A673 (cell line): ENCODE data around the gene KLK2. TPM values are rescaled to one million over a fixed set of nuclear protein-coding genes. Genes with fewer than 3 reads are reported as not detected.

ENCODE experiments used
- BruUV-seq: library from RNA; stranded (reverse); fragments of 400-500 nt; replicated peaks from 2 replicates; lab custom pipeline; 2021; lab: Mats Ljungman, UMichigan
- CTCF ChIA-PET: fragments of 300-600 bp; sonication (Branson Sonifier 250); formaldehyde crosslinking; loops from one replicate; lab custom pipeline; 2022; ENCODE audit warnings: antibody characterized with exemption; lab: Charles Lee
- POLR2A ChIA-PET: fragments of 300-600 bp; sonication (Branson Sonifier 250); formaldehyde crosslinking; loops from one replicate; lab custom pipeline; 2022; ENCODE audit warnings: antibody characterized with exemption; ENCODE audit not compliant: low non-redundant PET; lab: Charles Lee
- DNase-seq: peaks from one replicate; pipeline ENCODE4 v3.0.0-alpha.2; 2015; ENCODE audit warnings: low spot score
- H3K27ac ChIP-seq: fragments of 200-600 bp; sonication (generic); 2 replicates; pipeline ENCODE4 v1.5.1; 2016; ENCODE audit warnings: mixed run types, low read depth, mild to moderate bottlenecking, mixed read lengths, antibody characterized with exemption, low read length; ENCODE audit not compliant: poor library complexity, severe bottlenecking
- H3K27me3 ChIP-seq: fragments of 200-600 bp; sonication (generic); replicated peaks from 2 replicates; pipeline ENCODE4 v1.6.1; 2017; ENCODE audit warnings: mixed run types, low read depth, mild to moderate bottlenecking, mixed read lengths, antibody characterized with exemption, low read length; ENCODE audit not compliant: insufficient read depth, poor library complexity
- H3K36me3 ChIP-seq: fragments of 200-600 bp; sonication (generic); 2 replicates; pipeline ENCODE4 v1.6.1; 2016; ENCODE audit warnings: mixed run types, mild to moderate bottlenecking, mixed read lengths, antibody characterized with exemption, low read length; ENCODE audit not compliant: insufficient read depth, poor library complexity, severe bottlenecking
- H3K4me1 ChIP-seq: fragments of 200-600 bp; sonication (generic); 2 replicates; pipeline ENCODE4 v1.6.1; 2017; ENCODE audit warnings: mixed run types, mild to moderate bottlenecking, mixed read lengths, antibody characterized with exemption, low read length; ENCODE audit not compliant: insufficient read depth, poor library complexity, severe bottlenecking
- H3K4me3 ChIP-seq: fragments of 200-600 bp; sonication (generic); 2 replicates; pipeline ENCODE4 v1.5.1; 2016; ENCODE audit warnings: low read depth, mixed run types, mild to moderate bottlenecking, mixed read lengths, low read length; ENCODE audit not compliant: poor library complexity, severe bottlenecking
- H3K9me3 ChIP-seq: fragments of 200-600 bp; sonication (generic); 2 replicates; pipeline ENCODE4 v1.6.1; 2016; ENCODE audit warnings: mixed run types, low read depth, mild to moderate bottlenecking, mixed read lengths, antibody characterized with exemption, low read length; ENCODE audit not compliant: poor library complexity, severe bottlenecking
- EZH2 ChIP-seq: fragments of 200-600 bp; sonication (generic); IDR thresholded peaks from 2 replicates; pipeline ENCODE4 v1.6.1; 2017; ENCODE audit warnings: borderline replicate concordance, low read depth, mild to moderate bottlenecking, mixed read lengths, antibody characterized with exemption, low read length; ENCODE audit not compliant: poor library complexity, severe bottlenecking
- intact Hi-C: fragments of 100-400 bp; cut with micrococcal nuclease; formaldehyde crosslinking; loops from one replicate; pipeline ENCODE4 v1.10.0; 2022; ENCODE audit not compliant: unreplicated experiment
- total RNA-seq: library from RNA; stranded (reverse); gene quantifications from 2 replicates; pipeline ENCODE4 v1.2.3, GENCODE V29; 2021
- TF ChIP-seq, protein P1 (sequence below): fragments of 300-800, 200-600 bp; sonication (generic); conservative IDR thresholded peaks from 2 replicates; pipeline ENCODE4 v1.5.1; 2017; ENCODE audit warnings: low read depth, mild to moderate bottlenecking, antibody characterized with exemption, low read length, moderate library complexity, mixed read lengths

KLK2 gene
- total RNA-seq, 1 experiment from 2014 or later = not detected

GRCh38 chr19:50869479-50869878, 3.8 kb upstream of the KLK2 start:
- H3K27me3 ChIP-seq = peaks cover 94% of the 10 kb centered on the region
- no peak for DNase-seq
- no TSS peak for BruUV-seq
- no peak for TF ChIP-seq EZH2
- TF ChIP-seq, protein P1, sequence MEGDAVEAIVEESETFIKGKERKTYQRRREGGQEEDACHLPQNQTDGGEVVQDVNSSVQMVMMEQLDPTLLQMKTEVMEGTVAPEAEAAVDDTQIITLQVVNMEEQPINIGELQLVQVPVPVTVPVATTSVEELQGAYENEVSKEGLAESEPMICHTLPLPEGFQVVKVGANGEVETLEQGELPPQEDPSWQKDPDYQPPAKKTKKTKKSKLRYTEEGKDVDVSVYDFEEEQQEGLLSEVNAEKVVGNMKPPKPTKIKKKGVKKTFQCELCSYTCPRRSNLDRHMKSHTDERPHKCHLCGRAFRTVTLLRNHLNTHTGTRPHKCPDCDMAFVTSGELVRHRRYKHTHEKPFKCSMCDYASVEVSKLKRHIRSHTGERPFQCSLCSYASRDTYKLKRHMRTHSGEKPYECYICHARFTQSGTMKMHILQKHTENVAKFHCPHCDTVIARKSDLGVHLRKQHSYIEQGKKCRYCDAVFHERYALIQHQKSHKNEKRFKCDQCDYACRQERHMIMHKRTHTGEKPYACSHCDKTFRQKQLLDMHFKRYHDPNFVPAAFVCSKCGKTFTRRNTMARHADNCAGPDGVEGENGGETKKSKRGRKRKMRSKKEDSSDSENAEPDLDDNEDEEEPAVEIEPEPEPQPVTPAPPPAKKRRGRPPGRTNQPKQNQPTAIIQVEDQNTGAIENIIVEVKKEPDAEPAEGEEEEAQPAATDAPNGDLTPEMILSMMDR = no peak
- H3K4me3 ChIP-seq = no peak overlapping the region
- ChIA-PET POLR2A (no interaction called here), CTCF (no interaction called here)
- H3K36me3 ChIP-seq = no peaks in the 10 kb centered on the region
- H3K9me3 ChIP-seq = no peaks in the 10 kb centered on the region
- intact Hi-C loops = no loop called here
- H3K27ac ChIP-seq = no peak overlapping the region
- H3K4me1 ChIP-seq = no peaks in the 10 kb centered on the region

DNA sequence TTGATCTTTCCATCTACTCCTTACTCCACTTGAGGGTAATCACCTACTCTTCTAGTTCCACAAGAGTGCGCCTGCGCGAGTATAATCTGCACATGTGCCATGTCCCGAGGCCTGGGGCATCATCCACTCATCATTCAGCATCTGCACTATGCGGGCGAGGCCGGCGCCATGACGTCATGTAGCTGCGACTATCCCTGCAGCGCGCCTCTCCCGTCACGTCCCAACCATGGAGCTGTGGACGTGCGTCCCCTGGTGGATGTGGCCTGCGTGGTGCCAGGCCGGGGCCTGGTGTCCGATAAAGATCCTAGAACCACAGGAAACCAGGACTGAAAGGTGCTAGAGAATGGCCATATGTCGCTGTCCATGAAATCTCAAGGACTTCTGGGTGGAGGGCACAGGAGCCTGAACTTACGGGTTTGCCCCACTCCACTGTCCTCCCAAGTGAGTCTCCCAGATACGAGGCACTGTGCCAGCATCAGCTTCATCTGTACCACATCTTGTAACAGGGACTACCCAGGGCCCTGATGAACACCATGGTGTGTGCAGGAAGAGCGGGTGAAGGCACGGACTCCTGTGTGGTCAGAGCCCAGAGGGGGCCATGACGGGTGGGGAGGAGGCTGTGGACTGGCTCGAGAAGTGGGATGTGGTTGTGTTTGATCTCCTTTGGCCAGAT, 2.7 kb upstream of the KLK2 start:
- CTCF ChIA-PET = no interaction called here

GRCh38 chr19:50874211-50874610, 972 bp downstream of the KLK2 start:
- CTCF ChIA-PET = no interaction called here
- H3K27me3 ChIP-seq = peaks cover 83% of the 10 kb centered on the region

More for the DNA sequence above, 2.7 kb upstream of the KLK2 start:
- Histone ChIP-seq H3K9me3 (no peaks in the 10 kb centered on the region), H3K36me3 (no peaks in the 10 kb centered on the region), H3K27me3 (peaks cover 97% of the 10 kb centered on the region), H3K4me3 (no peak overlapping the region), H3K4me1 (no peaks in the 10 kb centered on the region), H3K27ac (no peak overlapping the region)
- TF ChIP-seq, protein P1 = no peak
- no peak for TF ChIP-seq EZH2
- POLR2A ChIA-PET = no interaction called here
- no TSS peak for BruUV-seq
- intact Hi-C loops = no loop called here
- no peak for DNase-seq

More at GRCh38 chr19:50874211-50874610, 972 bp downstream of the KLK2 start:
- no TSS peak for BruUV-seq
- TF ChIP-seq, protein P1 = no peak
- TF ChIP-seq EZH2 = no peak
- intact Hi-C loops = no loop called here
- Histone ChIP-seq H3K9me3 (no peaks in the 10 kb centered on the region), H3K4me3 (no peak overlapping the region), H3K27ac (no peak overlapping the region), H3K4me1 (no peaks in the 10 kb centered on the region), H3K36me3 (no peaks in the 10 kb centered on the region)
- DNase-seq = no peak
- POLR2A ChIA-PET = no interaction called here
